Activated naive CD8-positive, alpha-beta T cell treated with anti-CD3 and anti-CD28 coated beads, Interleukin-2, amount 10 ng/mL, durations not matched to agents 7 days and 5 days (primary cell): ENCODE results near the gene CPEB1. TPM values are rescaled to one million over a fixed set of nuclear protein-coding genes. Genes with fewer than 3 reads are reported as not detected.

Experiments used
- ATAC-seq: fragments of 150-1000 bp; cut with Tn5 transposase; one replicate; pipeline ENCODE4 v1.10.0; 2021; ENCODE audit warnings: low read depth, moderate library complexity
- POLR2A ChIA-PET: fragments of 350-600 bp; sonication (Branson Sonifier 250); formaldehyde crosslinking; loops from one replicate; lab custom pipeline; 2021; ENCODE audit warnings: antibody characterized with exemption; lab: Charles Lee
- DNase-seq: peaks from one replicate; pipeline ENCODE4 v3.0.0; 2021
- H3K27ac Mint-ChIP-seq: one replicate; pipeline ENCODE4 v1.8.0; 2022; ENCODE audit warnings: mild to moderate bottlenecking, mixed read lengths
- H3K27me3 Mint-ChIP-seq: one replicate; pipeline ENCODE4 v1.8.0; 2022; ENCODE audit warnings: mild to moderate bottlenecking, moderate library complexity, mixed read lengths
- H3K36me3 Mint-ChIP-seq: one replicate; pipeline ENCODE4 v1.8.0; 2021; ENCODE audit warnings: mild to moderate bottlenecking, mixed read lengths
- H3K4me1 Mint-ChIP-seq: one replicate; pipeline ENCODE4 v1.8.0; 2021; ENCODE audit warnings: mixed read lengths
- H3K4me3 Mint-ChIP-seq: one replicate; pipeline ENCODE4 v1.8.0; 2022; ENCODE audit warnings: mild to moderate bottlenecking, moderate library complexity, mixed read lengths
- H3K9me3 Mint-ChIP-seq: one replicate; pipeline ENCODE4 v1.8.0; 2021; ENCODE audit warnings: mixed read lengths
- total RNA-seq, 2 experiments: library from RNA; stranded (reverse); gene quantifications; one replicate each; pipeline ENCODE4 v1.2.3, GENCODE V29; 2021

The CPEB1 gene
- under 1 TPM; 0.58 to 0.74 TPM for total RNA-seq

DNA sequence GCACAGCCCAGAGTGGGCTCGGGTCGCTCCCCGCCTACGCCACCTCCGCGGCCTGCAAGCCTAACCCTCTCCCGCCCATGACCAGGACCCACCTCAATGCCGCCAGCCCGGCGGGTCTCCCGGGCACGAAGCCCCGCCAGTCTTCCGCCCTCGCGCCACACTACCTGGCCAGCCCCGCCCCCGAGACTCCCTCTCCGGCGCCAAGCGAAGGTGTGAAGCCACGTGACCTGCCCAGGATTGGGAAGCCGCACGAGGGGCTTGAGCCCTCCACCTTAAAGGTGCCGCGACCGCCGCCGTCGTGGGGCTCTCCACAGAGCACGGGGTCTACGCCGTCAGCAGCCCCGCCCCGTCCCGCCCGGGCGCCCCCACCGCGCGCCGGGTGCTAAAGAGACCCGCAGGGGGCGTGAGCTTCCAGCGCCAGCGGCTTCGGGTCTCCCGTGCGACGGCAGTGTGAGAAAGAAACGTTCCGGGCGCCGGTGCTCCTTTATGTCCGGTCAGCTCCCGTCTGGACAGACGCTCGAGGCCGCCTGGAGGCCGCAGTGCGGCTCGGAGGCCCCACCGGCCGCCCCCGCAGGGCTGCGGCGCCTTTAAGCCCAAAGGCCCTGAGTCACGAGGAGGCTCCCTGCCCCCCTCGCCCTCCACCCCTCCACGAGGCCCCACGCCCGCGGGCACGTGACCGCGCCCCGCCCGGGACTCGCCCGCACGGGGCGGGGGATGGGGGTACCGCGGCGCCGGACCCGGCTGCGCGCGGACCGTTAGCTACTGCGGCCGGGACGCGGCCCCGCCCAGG lies at the start of gene CPEB1:
CPEB1 (minus strand) TSS at position 319 of the 790 bp plus-strand sequence. CDS start 18,904 bp downstream, outside the sequence.
- POLR2A ChIA-PET = no interaction called here
- ATAC-seq (peak; percentile 40), DNase-seq (peak; percentile 43)
- Mint-ChIP-seq H3K4me3 (peak within 1 kb of the TSS; percentile 70), H3K4me1 (peaks cover 1% of the 10 kb centered on the region), H3K9me3 (no peaks in the 10 kb centered on the region), H3K27me3 (peaks cover 57% of the 10 kb centered on the region), H3K27ac (no peak within 1 kb of the TSS), H3K36me3 (no peaks in the 10 kb centered on the region)

DNA sequence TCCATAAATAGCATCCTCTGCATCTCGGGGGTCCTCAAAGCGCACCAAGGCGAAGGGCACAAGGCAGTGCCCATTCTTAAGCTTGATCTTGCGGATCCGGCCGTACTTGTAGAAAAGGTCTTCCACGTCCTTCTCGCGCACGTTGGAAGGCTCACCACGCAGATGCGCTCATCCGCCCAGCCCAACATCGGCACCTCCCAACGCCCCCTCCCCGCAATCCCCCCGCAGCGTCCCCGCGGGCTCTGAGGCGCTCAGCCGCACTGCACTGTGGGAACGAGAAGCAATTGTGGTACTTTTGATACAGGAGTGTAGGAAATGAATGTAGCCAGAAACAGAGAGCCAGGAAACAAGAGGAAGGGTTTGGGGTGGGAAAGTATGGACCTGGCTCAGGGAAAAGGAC lies 45.0 kb upstream of the CPEB1 start:
- Mint-ChIP-seq H3K36me3 (no peaks in the 10 kb centered on the region), H3K27me3 (peaks cover 4% of the 10 kb centered on the region), H3K27ac (no peak overlapping the region), H3K9me3 (no peaks in the 10 kb centered on the region), H3K4me1 (no peaks in the 10 kb centered on the region), H3K4me3 (no peak overlapping the region)
- ATAC-seq = no peak
- DNase-seq = no peak
- POLR2A ChIA-PET = no interaction called here

DNA sequence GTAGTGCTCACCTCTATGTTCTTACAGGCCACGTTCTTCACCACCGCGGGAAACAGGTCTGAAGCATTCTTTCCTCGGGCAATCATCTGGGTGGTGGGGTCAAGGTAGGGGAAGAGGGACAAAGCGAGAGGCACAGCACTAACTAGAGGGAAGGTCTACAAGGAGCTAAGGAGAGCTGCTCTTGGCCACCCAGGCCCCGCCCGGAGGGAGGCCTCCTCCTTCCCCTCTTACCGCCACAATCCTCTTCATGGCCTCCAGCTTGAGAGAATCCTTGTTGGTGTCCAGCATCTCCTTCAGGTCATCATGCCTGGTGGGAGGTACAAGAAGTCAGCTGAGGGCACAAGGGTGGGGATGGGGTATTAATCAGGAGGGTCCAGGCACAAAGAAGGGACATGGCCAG lies 42.0 kb upstream of the CPEB1 start:
- Mint-ChIP-seq H3K9me3 (no peaks in the 10 kb centered on the region), H3K4me3 (no peak overlapping the region), H3K36me3 (no peaks in the 10 kb centered on the region), H3K4me1 (no peaks in the 10 kb centered on the region), H3K27ac (no peak overlapping the region), H3K27me3 (peaks cover 12% of the 10 kb centered on the region)
- ATAC-seq (no peak), DNase-seq (no peak)
- POLR2A ChIA-PET = no interaction called here

DNA sequence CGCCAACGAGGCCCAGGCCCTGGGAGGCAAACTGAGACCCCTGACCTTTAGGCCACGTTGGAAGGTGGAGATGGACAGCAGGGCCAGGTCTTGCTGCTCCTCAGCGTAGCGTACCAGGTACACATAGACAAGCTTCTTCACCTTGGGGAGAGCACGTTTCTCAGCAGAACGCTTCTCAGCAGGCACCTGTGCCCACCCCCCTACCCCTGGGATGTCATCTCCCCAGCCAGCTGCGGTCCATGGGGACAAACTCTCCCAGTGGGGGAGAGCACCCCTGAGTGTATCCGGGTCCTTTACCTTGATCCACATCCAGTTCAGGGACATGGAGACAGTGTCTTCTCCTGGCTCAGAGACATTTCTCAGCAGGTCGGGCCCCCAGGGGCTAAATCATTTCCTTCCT lies 41.5 kb upstream of the CPEB1 start:
- DNase-seq = no peak
- Mint-ChIP-seq H3K36me3 (no peaks in the 10 kb centered on the region), H3K4me3 (no peak overlapping the region), H3K27me3 (peaks cover 12% of the 10 kb centered on the region), H3K4me1 (no peaks in the 10 kb centered on the region), H3K27ac (no peak overlapping the region), H3K9me3 (no peaks in the 10 kb centered on the region)
- POLR2A ChIA-PET = no interaction called here
- ATAC-seq = no peak

DNA sequence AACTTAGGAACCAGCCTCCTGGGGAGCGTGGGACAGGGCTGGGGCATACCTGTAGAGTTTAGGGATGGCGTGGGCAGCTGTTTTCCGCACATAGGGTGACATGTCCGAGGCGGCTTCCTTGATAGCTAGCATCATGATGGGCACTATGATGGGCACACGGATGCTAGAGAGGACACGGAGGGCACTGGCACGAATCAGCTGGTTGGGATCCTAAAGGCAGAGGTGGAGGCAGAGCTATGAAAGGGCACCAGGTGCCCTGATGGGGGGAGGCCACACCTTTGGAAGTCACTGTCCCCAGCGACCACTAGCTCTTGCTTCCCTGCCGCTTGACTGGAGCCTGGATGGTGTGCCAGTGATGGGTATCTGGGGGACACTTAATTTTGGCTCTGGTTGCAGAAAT lies 34.2 kb upstream of the CPEB1 start:
- Mint-ChIP-seq H3K27me3 (peaks cover 34% of the 10 kb centered on the region), H3K4me3 (peak overlapping the region; percentile 89), H3K9me3 (no peaks in the 10 kb centered on the region), H3K4me1 (peaks cover 9% of the 10 kb centered on the region), H3K36me3 (no peaks in the 10 kb centered on the region), H3K27ac (peak overlapping the region; percentile 49)
- ATAC-seq (no peak), DNase-seq (no peak)
- POLR2A ChIA-PET = interaction anchor here (0.5 to 0.8 kb wide), 2 partner anchors 141 to 518 kb away, joined by 3 to 5 read pairs; partner anchors contain the start of gene RPS17

DNA sequence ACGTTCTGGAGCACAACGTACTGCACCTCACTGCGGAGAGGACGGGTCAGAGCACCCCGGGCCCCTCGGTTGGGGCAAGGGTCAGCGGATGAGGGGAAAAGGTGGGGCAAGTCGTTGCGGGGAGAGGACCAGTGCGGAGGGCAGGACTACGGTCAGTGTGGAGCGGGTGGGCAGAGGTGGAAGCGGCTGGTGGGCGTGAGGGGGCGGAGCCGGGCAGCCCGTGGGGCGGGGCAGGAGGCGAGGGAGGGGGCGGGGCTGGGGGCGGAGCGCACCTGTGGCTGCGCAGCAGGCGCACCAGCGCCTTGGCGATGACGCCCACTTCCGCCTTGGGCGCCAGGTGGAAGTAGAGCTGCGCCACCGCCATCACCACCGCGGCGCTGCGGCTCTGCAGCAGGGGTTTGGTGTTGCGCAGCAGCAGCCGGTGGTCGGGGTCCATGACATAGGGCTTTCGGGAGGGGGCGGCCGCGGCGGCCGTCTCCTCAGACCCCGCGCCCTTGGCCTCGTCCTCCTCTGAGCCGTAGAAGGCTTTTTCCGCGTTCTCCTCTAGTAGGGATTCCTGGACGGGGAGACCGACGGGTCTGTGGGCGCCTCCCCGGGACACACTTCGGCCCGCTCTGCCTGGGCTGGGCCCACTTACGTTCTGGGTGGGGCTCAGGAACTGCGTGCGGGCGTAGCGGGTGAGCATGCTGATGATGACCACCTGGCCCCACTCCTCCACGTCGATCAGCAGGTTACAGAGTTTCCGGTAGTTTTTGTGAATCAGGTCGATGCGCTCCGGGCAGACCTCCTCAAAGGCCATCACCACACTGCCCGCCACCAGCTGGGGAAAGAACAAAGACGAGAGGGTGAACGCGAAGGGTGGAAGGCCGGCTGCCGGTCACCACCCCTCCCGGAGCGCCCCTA lies 33.3 kb upstream of the CPEB1 start:
- Mint-ChIP-seq H3K27ac (peak overlapping the region; percentile 76), H3K4me3 (peak overlapping the region; percentile 89), H3K27me3 (peaks cover 34% of the 10 kb centered on the region), H3K9me3 (no peaks in the 10 kb centered on the region), H3K36me3 (no peaks in the 10 kb centered on the region), H3K4me1 (peaks cover 9% of the 10 kb centered on the region)
- ATAC-seq (peak; percentile 92), DNase-seq (peak; percentile 81)
- POLR2A ChIA-PET = no interaction called here

DNA sequence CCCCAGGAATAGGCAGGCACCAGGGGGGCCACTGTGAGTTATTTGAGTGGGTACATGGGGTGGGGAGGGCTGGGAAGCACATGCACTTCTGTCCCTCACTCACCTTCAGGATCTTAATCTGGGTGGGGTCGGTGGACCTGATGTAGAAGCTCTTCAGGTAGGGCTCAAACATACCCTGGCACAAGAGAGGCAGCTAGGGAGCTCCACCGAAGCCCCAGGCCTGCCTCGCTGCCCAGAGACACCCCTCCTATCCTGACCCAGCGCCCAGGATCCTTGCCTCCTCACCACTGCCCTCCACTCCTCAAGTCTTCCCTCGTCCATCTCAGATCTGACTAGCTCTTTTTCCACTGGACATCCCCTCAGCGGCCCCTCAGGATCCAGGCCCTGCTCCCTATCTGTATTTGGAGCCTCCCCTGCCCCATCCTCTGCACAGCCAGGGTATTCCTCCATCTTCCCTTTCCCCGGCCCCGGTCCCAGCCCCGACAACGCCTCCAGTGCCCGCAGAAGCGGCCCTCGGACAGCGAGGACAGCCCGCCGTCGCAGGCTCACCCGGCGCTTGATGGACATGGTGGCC lies 32.5 kb upstream of the CPEB1 start:
- H3K4me3 Mint-ChIP-seq = peak overlapping the region; percentile 78
- POLR2A ChIA-PET = no interaction called here
- no peaks in the 10 kb centered on the region for H3K9me3 Mint-ChIP-seq
- peaks cover 9% of the 10 kb centered on the region for H3K4me1 Mint-ChIP-seq
- DNase-seq (no peak), ATAC-seq (peak; percentile 11)
- no peak overlapping the region for H3K27ac Mint-ChIP-seq
- H3K27me3 Mint-ChIP-seq = peaks cover 31% of the 10 kb centered on the region
- H3K36me3 Mint-ChIP-seq = no peaks in the 10 kb centered on the region

DNA sequence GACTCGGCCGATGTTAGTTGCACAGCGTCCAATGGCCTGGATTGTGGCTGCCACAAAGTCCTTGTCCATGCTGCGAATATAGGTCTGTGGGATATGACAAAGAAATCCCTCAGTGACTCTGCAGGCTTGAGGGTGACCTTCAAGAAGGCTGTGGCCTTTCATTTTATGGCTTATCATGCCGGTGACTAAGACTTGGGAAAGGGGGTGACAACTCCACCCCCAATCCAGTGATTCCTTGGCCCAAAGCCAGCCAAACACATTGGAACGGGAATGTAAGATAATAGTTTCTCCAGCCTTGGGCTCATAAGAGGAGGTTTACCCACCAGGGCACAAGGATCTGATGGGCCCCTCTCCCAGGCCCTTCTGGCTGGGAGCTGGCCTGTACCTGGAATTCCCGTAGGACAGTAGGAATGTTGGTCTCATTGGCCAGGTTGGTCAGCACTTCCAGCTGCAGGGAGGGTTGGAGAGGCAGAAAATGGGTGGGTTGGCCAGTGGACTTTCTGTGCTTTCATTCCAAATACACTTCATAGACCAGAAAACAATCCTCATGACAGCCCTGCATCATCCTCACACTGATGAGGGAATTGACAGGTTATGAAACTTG lies 30.7 kb upstream of the CPEB1 start:
- H3K4me1 Mint-ChIP-seq = peaks cover 9% of the 10 kb centered on the region
- H3K9me3 Mint-ChIP-seq = no peaks in the 10 kb centered on the region
- H3K27ac Mint-ChIP-seq = no peak overlapping the region
- DNase-seq (no peak), ATAC-seq (no peak)
- H3K36me3 Mint-ChIP-seq = no peaks in the 10 kb centered on the region
- no peak overlapping the region for H3K4me3 Mint-ChIP-seq
- H3K27me3 Mint-ChIP-seq = peaks cover 23% of the 10 kb centered on the region
- POLR2A ChIA-PET = interaction anchor here (0.6 kb wide), 1 partner anchor 137 kb away, joined by 3 read pairs; no protein-coding TSS in a partner anchor

DNA sequence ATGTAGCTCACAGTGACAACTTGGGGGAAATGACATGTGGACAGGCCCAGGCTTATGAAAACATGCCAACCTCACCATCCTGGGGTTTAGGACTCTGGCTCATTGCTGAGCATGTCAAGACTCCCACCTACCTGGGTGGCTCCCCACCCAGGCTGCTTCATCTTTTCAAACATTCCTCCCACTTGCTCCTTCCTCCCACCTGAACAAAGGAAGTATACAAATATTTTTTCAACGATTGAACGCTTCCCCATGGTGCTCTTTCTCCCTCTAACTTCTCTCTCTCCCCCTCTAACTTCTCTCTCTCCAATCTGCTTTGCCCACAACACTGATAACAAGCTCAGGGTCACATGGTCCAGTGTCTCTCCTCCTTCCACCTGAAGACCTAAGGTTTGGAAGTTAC lies 27.7 kb upstream of the CPEB1 start:
- ATAC-seq = no peak
- no peaks in the 10 kb centered on the region for H3K36me3 Mint-ChIP-seq
- peaks cover 2% of the 10 kb centered on the region for H3K4me1 Mint-ChIP-seq
- POLR2A ChIA-PET = interaction anchor here (0.6 kb wide), 1 partner anchor 1644 kb away, joined by 3 read pairs; no protein-coding TSS in a partner anchor
- no peak overlapping the region for H3K4me3 Mint-ChIP-seq
- no peak for DNase-seq
- no peaks in the 10 kb centered on the region for H3K9me3 Mint-ChIP-seq
- H3K27ac Mint-ChIP-seq = no peak overlapping the region
- peaks cover 10% of the 10 kb centered on the region for H3K27me3 Mint-ChIP-seq

DNA sequence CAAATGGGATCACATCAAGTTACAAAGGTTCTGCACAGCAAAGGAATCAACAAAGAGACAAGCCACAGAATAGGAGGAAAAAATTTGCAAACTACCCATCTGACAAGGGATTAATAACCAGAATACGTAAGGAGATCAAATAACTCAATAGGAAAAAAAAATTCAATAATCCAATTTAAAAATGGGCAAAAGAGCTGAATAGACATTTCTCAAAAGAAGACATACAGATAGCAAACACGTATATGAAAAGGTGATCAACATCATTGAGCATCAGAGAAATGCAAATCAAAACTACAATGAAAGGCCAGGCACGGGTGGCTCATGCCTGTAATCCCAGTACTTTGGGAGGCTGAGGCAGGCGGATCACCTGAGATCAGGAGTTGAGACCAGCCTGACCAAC lies 23.5 kb upstream of the CPEB1 start:
- Mint-ChIP-seq H3K27me3 (peaks cover 2% of the 10 kb centered on the region), H3K36me3 (no peaks in the 10 kb centered on the region), H3K4me3 (no peak overlapping the region), H3K27ac (no peak overlapping the region), H3K4me1 (peaks cover 2% of the 10 kb centered on the region), H3K9me3 (no peaks in the 10 kb centered on the region)
- ATAC-seq = no peak
- DNase-seq = no peak
- POLR2A ChIA-PET = no interaction called here

DNA sequence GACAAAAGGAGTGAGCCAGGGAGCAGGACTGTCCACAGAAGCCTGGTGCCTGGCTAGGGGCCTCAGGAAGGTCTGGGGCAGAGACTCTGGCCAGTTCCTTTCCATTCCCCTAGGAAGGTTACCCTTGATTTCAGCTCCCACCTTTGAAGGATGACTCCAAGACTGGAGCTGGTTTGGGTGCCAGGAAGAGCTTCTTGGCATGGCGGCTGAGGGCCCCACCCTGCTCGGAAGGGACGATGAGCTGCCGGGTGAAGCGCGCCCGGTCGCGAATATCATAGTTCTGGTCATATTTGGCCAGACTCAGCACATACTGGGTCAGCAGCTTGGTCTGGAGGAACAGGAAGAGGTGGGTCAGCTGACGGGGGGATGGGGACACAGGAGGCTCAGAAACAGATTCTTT lies 19.4 kb upstream of the CPEB1 start:
- Mint-ChIP-seq H3K36me3 (no peaks in the 10 kb centered on the region), H3K9me3 (no peaks in the 10 kb centered on the region), H3K27ac (no peak overlapping the region), H3K4me1 (peaks cover 2% of the 10 kb centered on the region), H3K4me3 (no peak overlapping the region), H3K27me3 (no peaks in the 10 kb centered on the region)
- DNase-seq (no peak), ATAC-seq (no peak)
- POLR2A ChIA-PET = no interaction called here

DNA sequence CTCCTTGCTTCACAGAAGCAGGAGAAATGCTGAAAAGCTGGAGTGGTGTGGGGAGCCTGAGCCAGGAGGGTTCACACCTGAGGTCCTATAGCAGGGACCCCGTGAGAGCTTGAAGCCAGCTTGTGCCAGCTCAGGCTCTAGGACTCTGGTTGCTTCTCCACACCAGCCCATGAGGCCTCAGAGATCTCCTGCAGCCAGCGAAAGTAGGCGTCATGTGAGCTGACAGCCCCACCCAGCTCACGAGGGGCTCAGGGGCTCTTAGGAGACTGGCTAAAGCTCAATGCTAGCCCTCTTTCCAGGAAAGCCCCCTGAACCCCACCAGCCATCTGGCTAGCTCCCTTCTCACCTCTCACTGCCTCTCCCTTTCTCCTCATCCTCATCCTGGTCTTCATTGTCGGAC lies 16.9 kb upstream of the CPEB1 start:
- no peaks in the 10 kb centered on the region for H3K4me1 Mint-ChIP-seq
- no peaks in the 10 kb centered on the region for H3K27me3 Mint-ChIP-seq
- no peak overlapping the region for H3K27ac Mint-ChIP-seq
- no peaks in the 10 kb centered on the region for H3K9me3 Mint-ChIP-seq
- H3K36me3 Mint-ChIP-seq = no peaks in the 10 kb centered on the region
- no peak for ATAC-seq
- DNase-seq = no peak
- no peak overlapping the region for H3K4me3 Mint-ChIP-seq
- POLR2A ChIA-PET = no interaction called here

DNA sequence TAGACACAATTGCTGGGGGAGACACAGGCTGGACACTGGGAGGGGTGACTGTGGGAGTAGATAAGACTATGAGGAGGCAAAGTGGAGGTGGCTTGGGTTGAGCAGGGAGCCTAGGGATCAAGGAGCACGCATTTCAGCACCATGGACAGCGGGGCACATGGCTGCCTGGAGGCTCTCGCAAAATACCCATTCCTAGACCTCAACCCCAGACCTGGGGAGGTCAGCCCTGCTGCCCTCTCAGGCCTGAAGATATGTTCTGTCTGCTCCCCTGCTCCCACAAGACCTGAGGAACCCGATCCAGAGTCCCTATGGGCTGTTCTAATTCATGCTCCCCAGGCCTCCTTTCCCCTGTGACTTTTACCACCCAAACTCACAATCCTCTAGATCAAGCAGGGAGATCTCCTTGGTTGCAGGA lies 16.0 kb upstream of the CPEB1 start:
- no peak overlapping the region for H3K4me3 Mint-ChIP-seq
- H3K4me1 Mint-ChIP-seq = no peaks in the 10 kb centered on the region
- POLR2A ChIA-PET = no interaction called here
- H3K27ac Mint-ChIP-seq = no peak overlapping the region
- peaks cover 2% of the 10 kb centered on the region for H3K27me3 Mint-ChIP-seq
- H3K9me3 Mint-ChIP-seq = no peaks in the 10 kb centered on the region
- ATAC-seq = peak; percentile 54
- DNase-seq = peak; percentile 76
- no peaks in the 10 kb centered on the region for H3K36me3 Mint-ChIP-seq
